Endodermal cell (in vitro differentiated cells): ENCODE data around the gene FTSJ3. TPM values are rescaled to one million over a fixed set of nuclear protein-coding genes. Genes with fewer than 3 reads are reported as not detected.
"Not testable (repeated sequence)": the region's sequence is repeated elsewhere in the genome, so short reads cannot be mapped to it uniquely, and the experiment has no call there.

Experiments
- DNase-seq: peaks from one replicate; pipeline ENCODE4 v3.0.0-alpha.2; 2017
- H3K27ac ChIP-seq: 2 replicates; pipeline ENCODE4 v1.5.1; 2013; ENCODE audit warnings: mild to moderate bottlenecking, low read depth, low read length, moderate library complexity
- H3K27me3 ChIP-seq: 2 replicates; pipeline ENCODE4 v1.6.1; 2013; ENCODE audit warnings: mild to moderate bottlenecking, low read length, moderate library complexity; ENCODE audit not compliant: insufficient read depth, control insufficient read depth, poor library complexity, severe bottlenecking
- H3K36me3 ChIP-seq: 2 replicates; pipeline ENCODE4 v1.7.0; 2013; ENCODE audit warnings: mild to moderate bottlenecking, low read length, moderate library complexity; ENCODE audit not compliant: control insufficient read depth, insufficient read depth
- H3K4me1 ChIP-seq: one replicate; pipeline ENCODE4 v1.7.0; 2013; ENCODE audit warnings: low read length; ENCODE audit not compliant: control insufficient read depth, insufficient read depth
- H3K4me3 ChIP-seq: 2 replicates; pipeline ENCODE4 v1.5.1; 2013; ENCODE audit warnings: mild to moderate bottlenecking, low read length, moderate library complexity
- H3K9ac ChIP-seq: 2 replicates; pipeline ENCODE4 v1.6.1; 2013; ENCODE audit warnings: mild to moderate bottlenecking, low read length, moderate library complexity; ENCODE audit not compliant: poor library complexity, severe bottlenecking; ENCODE audit errors: extremely low read depth
- H3K9me3 ChIP-seq: 2 replicates; pipeline ENCODE4 v1.6.1; 2013; ENCODE audit warnings: mild to moderate bottlenecking, low read length, moderate library complexity; ENCODE audit not compliant: control insufficient read depth
- H3K27ac Mint-ChIP-seq: 2 replicates; pipeline ENCODE4 v1.8.0; 2020; ENCODE audit warnings: mixed read lengths
- H3K27me3 Mint-ChIP-seq: 2 replicates; pipeline ENCODE4 v1.8.0; 2021; ENCODE audit warnings: mild to moderate bottlenecking, mixed read lengths; ENCODE audit not compliant: insufficient read depth
- H3K36me3 Mint-ChIP-seq: 2 replicates; pipeline ENCODE4 v1.8.0; 2020; ENCODE audit warnings: low read depth, mixed read lengths
- H3K4me1 Mint-ChIP-seq: 2 replicates; pipeline ENCODE4 v1.8.0; 2020; ENCODE audit warnings: mixed read lengths
- H3K4me3 Mint-ChIP-seq: 2 replicates; pipeline ENCODE4 v1.8.0; 2020; ENCODE audit warnings: mild to moderate bottlenecking, moderate library complexity, mixed read lengths
- H3K9me3 Mint-ChIP-seq: 2 replicates; pipeline ENCODE4 v1.8.0; 2020; ENCODE audit warnings: mild to moderate bottlenecking, mixed read lengths
- CTCF ChIP-seq: fragments of 200-600 bp; sonication (generic); conservative IDR thresholded peaks from 2 replicates; pipeline ENCODE4 v1.5.0; 2021; ENCODE audit warnings: antibody characterized with exemption, mild to moderate bottlenecking
- WGBS, 2 experiments: methylation state at CpG; one replicate each; pipeline versions ENCODE4 v1.1.5 to v1.1.7; 2013; ENCODE audit warnings: missing lambda C conversion rate in 2 of 2, mixed read lengths in 1 of 2; ENCODE audit not compliant: insufficient coverage in 1 of 2, insufficient read length in 1 of 2; 5-methylcytosine and 5-hydroxymethylcytosine counted together
- total RNA-seq, 2 donors: library from RNA; stranded (reverse); fragmentation: NEBNext Ultra II Directional in 1 of 2; extraction: Animal tissue kit (Norgen Biotek cat#: 25700) in 1 of 2; gene quantifications; 2 replicates in 1 of 2; 3 replicates in 1 of 2; pipeline ENCODE4 v1.2.1, GENCODE V29; 2021

The FTSJ3 gene
- total RNA-seq, 2 donors from 2014 or later: 58.5 to 72.3 TPM

- H3K36me3 ChIP-seq: peaks cover 99% of the 10 kb centered on the region
- WGBS, 2 experiments: 88 to 95% methylated on average over 1 of the region's 1 CpG
- H3K27me3 ChIP-seq: no peaks in the 10 kb centered on the region
- Mint-ChIP-seq H3K27me3 (no peaks in the 10 kb centered on the region), H3K4me3 (no peak overlapping the region), H3K36me3 (peaks cover 75% of the 10 kb centered on the region), H3K9me3 (no peaks in the 10 kb centered on the region), H3K27ac (no peak overlapping the region), H3K4me1 (no peaks in the 10 kb centered on the region)
- H3K4me3 ChIP-seq: no peak overlapping the region
- H3K9ac ChIP-seq: no peak overlapping the region
- TF ChIP-seq CTCF: no peak
- no peak overlapping the region for H3K27ac ChIP-seq
- no peaks in the 10 kb centered on the region for H3K4me1 ChIP-seq
- no peaks in the 10 kb centered on the region for H3K9me3 ChIP-seq
- no peak for DNase-seq
These were observed 26.7 kb downstream of the FTSJ3 start for GRCh38 chr17:63800783-63801182.

GRCh38 chr17:63798572-63799106, 28.8 kb downstream of the FTSJ3 start:
- no peak for TF ChIP-seq CTCF
- Histone ChIP-seq H3K27ac (no peak overlapping the region), H3K4me3 (no peak overlapping the region), H3K9me3 (no peaks in the 10 kb centered on the region), H3K36me3 (peaks cover 96% of the 10 kb centered on the region), H3K9ac (no peak overlapping the region), H3K27me3 (no peaks in the 10 kb centered on the region), H3K4me1 (no peaks in the 10 kb centered on the region)
- DNase-seq: no peak
- no peaks in the 10 kb centered on the region for H3K27me3 Mint-ChIP-seq
- no peaks in the 10 kb centered on the region for H3K4me1 Mint-ChIP-seq
- 88 to 100% methylated on average over 2 to 3 of the region's 3 CpGs for WGBS, 2 experiments
- H3K4me3 Mint-ChIP-seq: no peak overlapping the region
- H3K9me3 Mint-ChIP-seq: no peaks in the 10 kb centered on the region
- H3K27ac Mint-ChIP-seq: no peak overlapping the region
- H3K36me3 Mint-ChIP-seq: peaks cover 78% of the 10 kb centered on the region

- not testable (repeated sequence) for H3K27ac ChIP-seq, H3K4me3 ChIP-seq, H3K4me3 Mint-ChIP-seq, H3K9me3 ChIP-seq, H3K27me3 Mint-ChIP-seq, H3K27me3 ChIP-seq, DNase-seq, H3K4me1 Mint-ChIP-seq, H3K9ac ChIP-seq, H3K4me1 ChIP-seq, H3K27ac Mint-ChIP-seq, H3K9me3 Mint-ChIP-seq
- H3K36me3 ChIP-seq: peaks cover 97% of the 10 kb centered on the region
- 99 to 100% methylated on average over 3 to 10 of the region's 10 CpGs for WGBS, 2 experiments
- H3K36me3 Mint-ChIP-seq: peaks cover 84% of the 10 kb centered on the region
These were observed 31.1 kb downstream of the FTSJ3 start for GRCh38 chr17:63796375-63796774.
